Fibroblast of lung (primary cell): ENCODE results near the gene PDGFC. TPM values are rescaled to one million over a fixed set of nuclear protein-coding genes. Genes with fewer than 3 reads are reported as not detected.

Experiments used
- DNase-seq, 2 donors: peaks; one replicate each; pipeline versions ENCODE4 v3.0.0 to v3.0.0-alpha.2; 2010; ENCODE audit warnings: low read depth in 2 of 2
- H2AFZ ChIP-seq: 2 replicates; pipeline ENCODE4 v1.5.1; 2012; ENCODE audit warnings: low read length, control low read depth, inconsistent platforms
- H3K27ac ChIP-seq: 2 replicates; pipeline ENCODE4 v1.5.1; 2011; ENCODE audit warnings: low read length, control low read depth; ENCODE audit not compliant: insufficient read depth
- H3K27me3 ChIP-seq: 2 replicates; pipeline ENCODE4 v1.5.1; 2011; ENCODE audit warnings: mild to moderate bottlenecking, low read length; ENCODE audit not compliant: control insufficient read depth, insufficient read depth
- H3K36me3 ChIP-seq: 2 replicates; pipeline ENCODE4 v1.5.1; 2011; ENCODE audit warnings: low read length; ENCODE audit not compliant: control insufficient read depth, insufficient read depth
- H3K4me1 ChIP-seq: 2 replicates; pipeline ENCODE4 v1.5.1; 2011; ENCODE audit warnings: low read length; ENCODE audit not compliant: control insufficient read depth, insufficient read depth; ENCODE audit errors: extremely low read depth
- H3K4me2 ChIP-seq: 2 replicates; pipeline ENCODE4 v1.5.1; 2011; ENCODE audit warnings: low read length, control low read depth; ENCODE audit not compliant: insufficient read depth; ENCODE audit errors: extremely low read depth
- H3K4me3 ChIP-seq, 4 experiments: fragments of 200-600 bp in 1 of 4; sonication (generic) in 1 of 4; replicated peaks in 1 of 4; 2 replicates each; pipeline ENCODE4 v1.5.1; 2011 to 2016; ENCODE audit warnings: low read length in 4 of 4, low read depth in 3 of 4, mild to moderate bottlenecking in 3 of 4, control low read depth in 2 of 4, inconsistent platforms in 1 of 4, mixed read lengths in 1 of 4; ENCODE audit not compliant: insufficient read depth in 1 of 4; ENCODE audit errors: control extremely low read depth in 1 of 4
- H3K79me2 ChIP-seq: 2 replicates; pipeline ENCODE4 v1.5.1; 2012; ENCODE audit warnings: mild to moderate bottlenecking, low read length, inconsistent platforms; ENCODE audit not compliant: control insufficient read depth, insufficient read depth
- H3K9ac ChIP-seq: 2 replicates; pipeline ENCODE4 v1.5.1; 2011; ENCODE audit warnings: mild to moderate bottlenecking, low read length, control low read depth; ENCODE audit not compliant: insufficient read depth
- H3K9me3 ChIP-seq: 2 replicates; pipeline ENCODE4 v1.5.1; 2012; ENCODE audit warnings: low read depth, low read length; ENCODE audit not compliant: control insufficient read depth, insufficient read depth
- H4K20me1 ChIP-seq: 2 replicates; pipeline ENCODE4 v1.5.1; 2011; ENCODE audit warnings: low read length; ENCODE audit not compliant: control insufficient read depth, insufficient read depth; ENCODE audit errors: extremely low read depth
- EZH2 ChIP-seq: IDR thresholded peaks from 2 replicates; pipeline ENCODE4 v1.5.1; 2012; ENCODE audit warnings: low read length, control low read depth, mild to moderate bottlenecking; ENCODE audit errors: missing control alignments
- polyA plus RNA-seq, 2 donors: library from polyadenylated mRNA; depleted of rRNA in 1 of 2; stranded (reverse) in 1 of 2; unstranded in 1 of 2; fragments of >200 nt; gene quantifications; 2 replicates each; pipeline ENCODE4 v1.2.1, GENCODE V29; 2011 to 2012; ENCODE audit warnings: missing spikeins in 1 of 2
- total RNA-seq: library from RNA; depleted of rRNA; stranded (reverse); fragments of >200 nt; gene quantifications from 2 replicates; pipeline ENCODE4 v1.2.1, GENCODE V29; 2014
- TF ChIP-seq, protein P1 (sequence below), 2 donors: IDR thresholded peaks in 1 of 2; conservative IDR thresholded peaks in 1 of 2; 1 replicate in 1 of 2; 2 replicates in 1 of 2; pipeline ENCODE4 v1.5.1; 2011 to 2012; ENCODE audit warnings: low read length in 2 of 2, control low read depth in 1 of 2, inconsistent platforms in 1 of 2, low read depth in 1 of 2, mild to moderate bottlenecking in 1 of 2

Gene PDGFC
- total and polyA plus RNA-seq, 2 donors (not counting 1 experiment from before 2014, with no cell fraction given) = 43.4 to 103 TPM

DNA sequence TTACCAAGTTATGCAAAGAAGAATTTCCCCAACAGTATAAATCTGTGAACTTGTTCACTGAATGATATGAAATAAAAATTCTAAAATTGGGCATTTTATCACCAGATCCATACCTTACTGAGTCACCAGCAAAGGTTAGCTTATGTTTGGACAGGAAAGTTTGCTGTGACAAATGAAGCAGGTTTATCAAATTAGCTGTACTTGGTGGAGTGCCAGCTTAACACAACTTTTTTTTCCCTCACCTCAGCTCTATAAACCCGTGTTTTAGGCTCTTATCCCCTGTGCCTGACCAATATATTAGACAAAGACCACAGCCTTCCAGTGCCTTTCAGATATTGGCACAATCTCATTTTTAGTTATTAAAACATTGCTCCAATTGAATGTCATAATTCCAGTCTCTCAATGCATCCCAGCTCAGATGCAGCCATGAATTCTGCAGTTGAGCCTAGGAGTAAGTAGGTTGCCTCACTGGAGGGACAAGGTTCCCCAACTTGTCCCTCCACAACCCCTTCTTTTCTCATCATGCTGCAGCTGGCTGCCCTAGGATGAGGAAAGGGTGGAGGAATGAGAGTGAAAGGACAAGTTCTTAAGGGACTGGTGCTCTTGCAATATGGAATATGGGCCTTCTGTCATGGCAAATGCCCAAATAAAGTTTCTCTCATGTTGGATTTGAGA is 27.0 kb upstream of the PDGFC start:
- Histone ChIP-seq H3K4me2 (peak overlapping the region; percentile 51), H3K9me3 (no peaks in the 10 kb centered on the region), H3K36me3 (no peaks in the 10 kb centered on the region), H3K4me1 (peaks cover 5% of the 10 kb centered on the region), H3K4me3 (no peak overlapping the region), H3K79me2 (no peaks in the 10 kb centered on the region), H3K27me3 (no peaks in the 10 kb centered on the region), H2AFZ (no peak overlapping the region), H4K20me1 (no peaks in the 10 kb centered on the region), H3K9ac (no peak overlapping the region), H3K27ac (peak overlapping the region; percentile 37)
- peak in 1 of 2 donors; percentile 66 for DNase-seq
- TF ChIP-seq, protein P1, sequence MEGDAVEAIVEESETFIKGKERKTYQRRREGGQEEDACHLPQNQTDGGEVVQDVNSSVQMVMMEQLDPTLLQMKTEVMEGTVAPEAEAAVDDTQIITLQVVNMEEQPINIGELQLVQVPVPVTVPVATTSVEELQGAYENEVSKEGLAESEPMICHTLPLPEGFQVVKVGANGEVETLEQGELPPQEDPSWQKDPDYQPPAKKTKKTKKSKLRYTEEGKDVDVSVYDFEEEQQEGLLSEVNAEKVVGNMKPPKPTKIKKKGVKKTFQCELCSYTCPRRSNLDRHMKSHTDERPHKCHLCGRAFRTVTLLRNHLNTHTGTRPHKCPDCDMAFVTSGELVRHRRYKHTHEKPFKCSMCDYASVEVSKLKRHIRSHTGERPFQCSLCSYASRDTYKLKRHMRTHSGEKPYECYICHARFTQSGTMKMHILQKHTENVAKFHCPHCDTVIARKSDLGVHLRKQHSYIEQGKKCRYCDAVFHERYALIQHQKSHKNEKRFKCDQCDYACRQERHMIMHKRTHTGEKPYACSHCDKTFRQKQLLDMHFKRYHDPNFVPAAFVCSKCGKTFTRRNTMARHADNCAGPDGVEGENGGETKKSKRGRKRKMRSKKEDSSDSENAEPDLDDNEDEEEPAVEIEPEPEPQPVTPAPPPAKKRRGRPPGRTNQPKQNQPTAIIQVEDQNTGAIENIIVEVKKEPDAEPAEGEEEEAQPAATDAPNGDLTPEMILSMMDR (conservative IDR thresholded peaks at IDR 0.05 in 1 of 2, IDR thresholded peaks at IDR 0.05 in 1 of 2; ENCODE audit: low read depth in 1 of 2, low read length in 2 of 2) = no peak
- no peak for TF ChIP-seq EZH2

DNA sequence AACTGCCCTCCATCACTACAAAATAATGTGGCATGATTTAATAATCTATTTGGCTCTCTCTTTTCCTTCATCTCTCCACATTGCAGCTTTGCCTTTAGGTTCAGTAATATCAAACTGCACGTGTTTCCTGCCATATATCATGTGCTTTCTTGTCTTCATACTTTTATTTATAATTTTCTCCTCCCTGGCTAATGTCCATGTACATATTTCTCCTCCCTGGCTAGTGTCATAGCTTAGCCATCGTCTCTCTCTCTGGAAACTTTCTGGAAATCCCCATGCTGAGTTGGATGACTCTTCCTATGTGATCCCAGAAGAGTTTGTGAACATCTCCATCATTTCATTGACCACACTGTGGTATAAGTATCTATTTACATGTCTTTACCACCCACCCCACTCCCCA is 21.3 kb upstream of the PDGFC start:
- no peaks in the 10 kb centered on the region for H3K4me1 ChIP-seq
- no peaks in the 10 kb centered on the region for H4K20me1 ChIP-seq
- H3K27me3 ChIP-seq = no peaks in the 10 kb centered on the region
- no peak overlapping the region for H3K27ac ChIP-seq
- no peak overlapping the region for H3K4me3 ChIP-seq
- no peaks in the 10 kb centered on the region for H3K9me3 ChIP-seq
- peak in 1 of 2 donors; percentile 46 for DNase-seq
- H2AFZ ChIP-seq = no peak overlapping the region
- H3K4me2 ChIP-seq = no peak overlapping the region
- H3K9ac ChIP-seq = no peak overlapping the region
- no peaks in the 10 kb centered on the region for H3K36me3 ChIP-seq
- TF ChIP-seq, protein P1 (conservative IDR thresholded peaks at IDR 0.05 in 1 of 2, IDR thresholded peaks at IDR 0.05 in 1 of 2; ENCODE audit: low read depth in 1 of 2, low read length in 2 of 2) = no peak
- no peak for TF ChIP-seq EZH2
- no peaks in the 10 kb centered on the region for H3K79me2 ChIP-seq

DNA sequence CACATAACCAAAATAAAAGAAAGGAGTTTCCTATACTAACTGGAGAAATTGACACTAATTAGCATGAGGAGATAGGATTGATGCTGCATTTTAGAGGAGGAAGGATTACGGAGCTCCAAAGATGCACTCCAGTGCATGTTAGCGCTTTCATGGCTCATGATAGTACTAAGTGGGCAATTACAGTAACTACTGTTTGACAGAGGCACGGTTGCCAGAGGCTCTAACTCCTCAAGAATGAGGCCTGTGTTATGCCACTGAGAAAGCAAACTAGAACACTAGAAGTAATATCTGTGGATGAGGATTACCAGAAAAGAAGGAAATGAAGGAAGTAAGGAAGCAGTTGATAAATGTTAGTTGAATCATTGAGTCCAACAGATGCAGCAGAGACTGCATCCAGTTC is 19.6 kb upstream of the PDGFC start:
- Histone ChIP-seq H3K36me3 (no peaks in the 10 kb centered on the region), H3K9ac (no peak overlapping the region), H3K9me3 (no peaks in the 10 kb centered on the region), H3K4me2 (no peak overlapping the region), H3K27ac (no peak overlapping the region), H3K4me1 (no peaks in the 10 kb centered on the region), H3K27me3 (no peaks in the 10 kb centered on the region), H3K79me2 (no peaks in the 10 kb centered on the region), H3K4me3 (no peak overlapping the region), H2AFZ (no peak overlapping the region), H4K20me1 (no peaks in the 10 kb centered on the region)
- DNase-seq = no peak
- no peak for TF ChIP-seq EZH2
- TF ChIP-seq, protein P1 (conservative IDR thresholded peaks at IDR 0.05 in 1 of 2, IDR thresholded peaks at IDR 0.05 in 1 of 2; ENCODE audit: low read depth in 1 of 2, low read length in 2 of 2) = no peak
